NCI-H1417 (cell line): ENCODE data around the gene ZNF185.
A peak's percentile ranks its signal among the peaks of the same experiment; 100 is the strongest.

Source experiments
- DNase-seq, 3 experiments: peaks; one replicate each; lab custom pipeline; 2025; lab: John Stamatoyannopoulos, UW

Gene ZNF185

DNA sequence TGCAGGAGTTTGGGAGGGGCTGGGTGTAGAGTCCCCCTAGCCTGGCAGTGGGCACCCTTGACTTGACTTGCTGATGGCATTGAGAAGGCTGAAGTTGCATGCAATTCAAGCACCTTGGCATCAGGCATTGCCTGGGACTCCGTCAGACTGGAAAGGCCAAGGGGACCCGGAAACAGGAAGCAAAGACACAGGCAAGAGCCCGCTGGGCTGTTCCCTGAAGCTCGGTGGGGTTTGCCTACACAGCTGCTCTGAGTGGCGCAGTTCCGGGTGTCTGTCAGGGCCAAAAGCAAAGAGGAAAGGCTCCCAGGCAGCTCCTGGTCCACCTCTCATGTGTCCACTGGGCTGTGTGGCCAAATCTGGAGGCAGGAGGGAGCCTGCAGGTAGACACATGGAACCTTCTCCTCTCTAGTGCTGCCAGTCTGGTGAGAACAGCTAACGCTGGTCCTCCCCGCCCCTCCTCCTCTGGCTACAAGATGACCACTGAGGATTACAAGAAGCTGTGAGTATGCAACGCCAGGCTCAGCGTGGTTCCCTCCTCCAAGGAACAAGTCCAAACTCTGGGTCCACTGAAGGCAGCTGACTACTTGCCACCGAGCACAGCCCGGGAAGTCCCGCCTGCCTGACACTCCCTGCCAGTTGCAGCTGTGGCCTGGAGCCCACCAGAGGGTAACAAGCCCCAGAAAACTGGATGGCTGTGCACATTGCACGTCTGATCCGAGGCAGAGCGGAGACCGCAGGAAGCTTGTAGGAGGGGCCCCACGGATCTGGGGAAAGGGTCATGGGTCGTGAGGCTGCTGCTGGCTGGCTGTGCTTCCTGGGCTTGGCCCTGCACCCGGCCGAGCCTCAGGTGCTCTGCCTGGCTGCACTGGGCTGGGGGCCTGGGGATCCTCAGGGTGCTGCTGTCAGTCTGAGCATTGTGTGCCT, 20.1 kb downstream of the ZNF185 start:
- no peak for DNase-seq

DNA sequence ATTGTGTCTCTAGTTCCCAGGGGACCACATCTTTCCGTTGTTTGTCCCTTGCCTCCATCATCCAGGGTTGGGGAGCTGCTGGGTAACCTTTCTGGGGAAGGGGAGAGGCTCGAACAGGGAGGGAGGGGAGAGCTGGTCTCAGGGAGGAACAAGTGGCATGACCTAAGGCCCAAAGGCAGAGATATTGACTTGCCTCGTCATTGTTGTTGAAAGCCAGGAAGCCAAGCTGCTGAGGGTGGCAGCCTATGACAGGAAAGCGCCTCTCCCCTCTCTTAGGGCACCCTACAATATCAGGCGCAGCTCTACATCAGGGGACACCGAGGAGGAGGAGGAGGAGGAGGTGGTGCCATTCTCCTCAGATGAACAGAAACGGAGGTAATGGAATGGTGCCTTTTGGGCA, 20.8 kb downstream of the ZNF185 start:
- no peak for DNase-seq

DNA sequence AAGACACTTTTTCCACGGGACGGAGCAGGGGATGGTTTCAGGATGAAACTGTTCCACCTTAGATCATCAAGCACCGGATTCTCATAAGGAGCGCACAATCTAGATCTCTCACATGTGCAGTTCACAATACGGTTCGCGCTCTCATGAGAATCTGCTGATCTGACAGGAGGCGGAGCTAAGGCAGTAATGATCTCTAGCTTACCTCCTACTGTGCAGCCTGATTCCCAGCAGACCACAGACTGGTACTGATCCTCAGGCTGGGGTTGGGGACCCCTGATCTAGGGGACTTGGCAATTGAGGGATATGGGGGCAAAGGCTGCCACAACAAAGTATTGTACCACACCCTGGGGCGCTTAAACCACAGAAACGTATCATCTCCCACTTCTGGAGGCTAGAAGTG, 25.7 kb downstream of the ZNF185 start:
- DNase-seq, result no peak

DNA sequence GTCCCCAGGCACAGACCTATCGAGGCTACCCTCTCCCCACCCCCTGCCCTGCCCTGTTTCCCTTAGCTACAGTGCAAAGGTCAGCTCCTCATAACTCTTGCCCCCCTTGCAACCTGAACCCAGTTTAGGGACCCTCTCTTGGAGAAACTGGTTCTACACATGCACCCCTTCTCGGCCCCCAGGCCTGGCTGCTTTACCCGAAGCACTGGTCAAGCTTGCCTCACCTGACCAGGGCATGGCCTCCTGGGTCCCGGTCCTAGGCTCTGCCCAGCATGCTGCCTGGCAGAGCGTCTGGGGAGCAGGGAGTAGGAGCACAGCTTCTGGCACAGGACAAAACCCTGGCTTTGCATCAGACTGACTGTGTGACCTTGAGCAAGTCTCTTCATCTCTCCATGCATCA, 28.0 kb downstream of the ZNF185 start:
- DNase-seq, result no peak

DNA sequence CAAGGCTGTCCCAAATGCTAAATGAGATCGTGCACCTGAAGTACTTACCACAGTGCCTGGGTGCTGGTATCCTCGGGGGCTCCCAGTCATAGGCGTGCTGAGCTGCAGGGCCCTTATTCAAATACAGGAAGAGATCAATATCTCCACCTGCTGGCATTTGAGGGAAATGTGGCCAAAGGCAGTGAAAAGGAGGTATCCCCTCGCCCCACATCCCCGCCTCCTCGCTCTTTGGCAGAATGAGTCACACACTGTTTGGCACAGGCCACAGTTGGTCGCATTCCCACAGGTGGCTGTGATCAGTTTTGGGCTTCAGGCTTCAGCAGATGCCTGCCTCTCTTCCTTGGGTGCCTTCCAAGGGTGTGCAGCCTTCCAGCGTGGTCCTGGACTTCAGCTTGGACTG, 28.4 kb downstream of the ZNF185 start:
- peak; percentile 40 to 74 (median 41) for DNase-seq

DNA sequence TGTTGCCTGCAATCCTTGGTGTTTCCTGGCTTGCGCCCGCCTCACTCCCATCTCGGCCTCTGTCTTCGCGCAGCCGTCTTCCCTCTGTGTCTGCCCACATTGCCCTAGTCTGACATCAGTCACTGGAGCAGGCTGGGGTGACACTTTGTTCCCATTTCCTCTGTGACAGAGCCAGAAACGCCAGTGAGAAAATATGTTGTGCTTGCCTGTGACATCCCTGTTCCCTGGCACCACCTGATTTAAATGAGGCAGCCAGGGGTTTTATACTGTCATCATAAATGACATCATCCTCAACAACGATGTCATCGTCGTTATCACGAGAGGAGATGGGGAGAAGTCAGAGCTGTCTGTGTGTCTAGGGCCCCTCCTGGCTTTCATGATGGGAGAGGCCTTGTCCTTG, 29.1 kb downstream of the ZNF185 start:
- DNase-seq, result no peak

DNA sequence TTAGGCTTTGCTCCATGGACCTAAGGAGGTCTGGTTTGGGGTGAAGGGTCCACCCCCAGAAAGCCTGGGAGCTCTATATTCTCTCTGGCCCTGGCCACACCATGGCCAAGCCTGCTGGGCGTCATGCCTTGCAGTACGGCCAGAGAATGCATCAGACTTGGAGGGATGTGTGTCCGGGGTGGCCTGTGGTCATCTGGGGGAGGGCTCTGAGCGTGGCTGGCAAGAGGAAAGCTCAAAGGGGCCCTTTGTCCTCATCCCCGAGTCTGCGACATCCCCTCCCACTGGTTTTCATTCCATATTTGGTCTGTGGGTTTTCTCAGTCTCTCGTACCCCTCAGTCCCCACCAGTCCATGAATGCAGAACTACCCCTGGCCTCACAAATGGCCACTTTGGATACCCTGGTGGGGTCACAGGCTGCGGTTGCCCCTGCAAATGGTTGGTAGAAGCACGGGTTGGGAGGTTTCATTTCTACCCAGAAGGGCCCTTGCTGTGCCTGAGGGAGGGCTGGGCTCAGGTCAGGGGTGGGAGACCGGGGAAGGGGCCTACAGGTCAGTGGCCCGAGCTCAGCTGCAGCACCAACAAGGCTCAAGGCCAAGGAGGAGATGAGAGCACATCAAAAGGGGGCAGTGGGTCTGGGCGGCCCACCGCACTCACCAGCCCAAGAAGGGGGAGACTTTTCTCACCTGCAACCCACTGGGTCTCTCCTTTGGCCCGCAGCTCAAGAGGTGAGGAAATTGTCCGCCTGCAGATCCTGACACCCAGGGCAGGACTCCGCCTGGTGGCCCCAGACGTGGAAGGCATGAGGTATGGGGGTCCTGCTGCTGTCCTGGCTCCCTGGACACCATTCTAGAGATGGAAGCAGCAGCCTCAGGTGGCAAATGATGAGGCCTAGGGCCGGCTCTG, 30.2 kb downstream of the ZNF185 start:
- DNase-seq, result no peak

DNA sequence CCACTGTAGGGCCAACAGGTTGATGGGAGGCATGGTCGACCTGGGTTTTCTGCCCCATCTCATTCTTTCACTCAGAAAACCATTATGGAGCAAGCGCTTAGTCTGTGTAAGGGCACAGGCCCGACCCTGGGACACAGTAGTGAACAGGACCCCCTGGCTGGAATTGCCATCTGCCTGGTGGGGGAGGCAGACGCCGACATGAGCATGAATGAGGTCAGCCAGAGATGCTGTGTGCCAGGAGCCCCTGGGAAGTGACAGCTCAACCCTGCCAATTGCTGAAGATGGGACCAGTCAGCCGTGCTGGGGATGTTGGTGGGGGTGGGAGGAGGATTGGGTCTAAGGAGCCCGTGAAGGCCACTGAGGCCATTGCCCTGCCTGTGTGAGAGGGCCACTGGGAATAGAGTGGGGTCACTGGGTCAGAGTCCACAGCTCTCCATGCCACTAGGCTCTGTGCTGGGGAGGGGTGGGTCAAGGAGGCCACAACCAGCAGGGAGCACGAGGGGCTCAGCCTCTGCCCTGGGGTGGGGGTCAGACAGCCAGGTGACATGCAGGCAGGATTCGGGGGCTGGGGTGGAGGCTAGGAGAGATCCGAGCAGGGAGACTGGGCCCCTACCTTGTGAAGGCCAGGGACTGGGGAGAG, 31.0 kb downstream of the ZNF185 start:
- DNase-seq, result no peak

DNA sequence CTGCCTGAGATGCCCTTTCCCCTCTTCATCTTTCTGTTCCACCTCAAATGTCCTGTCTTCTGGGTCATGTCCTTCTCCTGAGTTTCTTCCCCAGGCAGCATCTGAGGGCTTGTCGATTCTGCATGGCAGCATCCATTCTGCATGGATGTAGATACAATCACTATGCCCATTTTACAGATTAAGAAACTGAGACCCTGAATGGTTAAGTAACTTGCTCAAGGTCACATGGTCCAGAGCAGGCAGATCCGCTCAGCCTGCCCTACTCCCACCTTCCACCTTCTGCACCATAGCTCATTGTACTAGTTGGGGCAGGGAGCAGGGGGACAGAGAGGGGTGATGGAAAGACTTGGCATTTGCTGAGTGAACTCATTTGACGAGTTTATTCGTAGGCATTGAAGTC, 32.0 kb downstream of the ZNF185 start:
- no peak for DNase-seq

DNA sequence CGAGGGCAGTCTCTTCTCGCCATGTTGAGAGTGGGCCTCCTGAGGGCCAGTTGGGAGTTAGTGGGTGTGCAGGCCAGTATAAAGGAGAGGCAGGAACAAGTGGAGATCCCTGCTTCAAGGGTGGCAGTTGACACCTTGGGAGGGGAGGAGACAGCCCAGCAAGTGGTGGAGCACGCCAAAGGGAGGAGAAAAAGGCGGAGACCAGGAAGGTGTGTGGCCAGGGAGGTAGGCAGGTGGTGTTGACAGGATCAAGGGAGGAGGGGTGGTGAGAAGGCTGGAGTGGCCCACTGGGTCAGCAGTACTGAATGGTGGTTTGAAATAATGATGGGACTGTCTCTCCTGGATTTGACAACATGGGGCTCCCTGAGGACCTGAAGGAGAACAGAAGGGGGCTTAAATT, 32.6 kb downstream of the ZNF185 start:
- DNase-seq, result no peak

DNA sequence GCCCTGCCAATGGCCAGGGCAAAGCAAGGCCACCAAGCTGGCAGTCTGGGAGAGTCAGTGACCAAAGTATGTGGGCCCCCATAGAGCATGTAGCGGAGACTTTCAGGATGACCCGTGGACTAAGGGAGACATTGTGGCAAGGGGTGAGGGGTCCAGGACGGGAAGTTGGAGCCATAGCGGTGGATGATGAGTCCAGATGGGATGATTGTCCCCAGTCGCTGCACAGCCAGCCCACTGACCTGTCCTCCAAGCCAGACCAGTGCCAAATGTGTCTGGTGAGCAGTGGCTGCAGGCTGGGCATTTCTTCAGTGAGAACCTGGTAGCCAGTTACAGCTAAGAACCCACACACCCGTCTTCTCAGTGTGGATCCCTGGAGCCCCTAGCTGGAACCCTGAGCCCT, 34.3 kb downstream of the ZNF185 start:
- no peak for DNase-seq

DNA sequence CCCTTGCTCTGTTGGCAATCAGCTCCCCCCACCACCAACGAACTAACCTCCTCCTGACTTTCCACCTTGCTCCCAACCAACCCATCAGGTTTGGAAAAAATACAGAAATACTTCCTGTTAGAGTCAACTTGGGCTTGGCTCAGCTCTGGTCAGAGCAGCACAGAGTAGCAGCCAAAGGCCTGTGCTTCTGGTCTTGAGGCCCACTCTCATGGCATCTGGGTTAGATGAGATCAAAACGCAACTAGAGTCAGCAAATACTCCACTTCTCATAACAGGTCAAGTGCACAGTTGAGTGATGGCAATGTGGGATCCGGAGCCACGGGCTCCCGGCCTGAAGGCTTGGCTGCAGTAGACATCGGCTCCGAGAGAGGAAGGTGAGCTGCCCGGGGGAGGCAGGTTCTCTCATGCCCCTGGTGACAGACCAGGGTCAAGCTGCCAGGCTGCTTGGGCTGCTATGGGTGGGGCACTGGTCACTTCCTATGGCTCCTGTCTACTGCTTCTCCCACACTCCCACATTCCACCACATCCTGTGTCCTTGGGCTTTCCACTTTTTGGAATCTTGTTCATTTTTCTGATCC, 34.8 kb downstream of the ZNF185 start:
- no peak for DNase-seq

DNA sequence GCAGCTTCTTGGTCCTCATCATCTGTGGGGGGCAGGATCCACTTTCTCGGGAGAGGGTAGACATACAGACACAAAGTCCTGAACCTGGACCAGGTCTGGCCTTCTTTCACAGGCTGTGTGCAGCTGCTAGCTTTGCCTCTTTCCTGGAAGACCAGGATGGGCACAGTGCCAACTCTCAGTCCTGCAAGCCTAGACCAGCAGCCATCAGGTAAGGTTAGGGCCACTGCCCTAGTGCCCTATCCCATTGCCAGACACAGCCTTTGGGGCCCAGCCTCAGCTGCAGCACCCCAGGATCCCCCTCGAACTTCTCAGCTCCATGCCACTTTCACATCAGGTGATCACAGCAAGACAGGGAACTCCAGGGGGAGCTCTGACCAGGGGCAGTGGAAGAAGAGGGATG, 38.4 kb downstream of the ZNF185 start:
- DNase-seq, result peak in 1 of 3 experiments; percentile 16

DNA sequence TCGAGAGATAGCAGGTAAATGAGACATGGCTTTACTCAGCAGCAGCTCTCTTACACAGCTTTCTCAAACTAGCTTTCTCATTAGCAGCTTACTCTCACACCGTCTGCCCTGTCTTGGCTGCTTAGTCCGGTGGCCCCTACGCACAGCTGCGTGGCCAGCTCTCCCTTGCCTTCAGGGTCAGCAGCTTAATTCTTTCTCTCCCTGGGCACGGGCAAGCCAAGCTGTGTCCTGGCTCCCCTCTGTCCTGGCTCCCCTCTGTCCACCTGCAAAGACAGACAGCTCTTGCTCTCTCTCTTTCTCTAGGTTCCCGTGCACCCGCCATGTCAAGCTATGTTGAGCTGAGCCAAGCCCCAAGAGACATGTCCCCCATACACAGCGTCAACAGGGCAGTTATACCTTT, 39.4 kb downstream of the ZNF185 start:
- no peak for DNase-seq

DNA sequence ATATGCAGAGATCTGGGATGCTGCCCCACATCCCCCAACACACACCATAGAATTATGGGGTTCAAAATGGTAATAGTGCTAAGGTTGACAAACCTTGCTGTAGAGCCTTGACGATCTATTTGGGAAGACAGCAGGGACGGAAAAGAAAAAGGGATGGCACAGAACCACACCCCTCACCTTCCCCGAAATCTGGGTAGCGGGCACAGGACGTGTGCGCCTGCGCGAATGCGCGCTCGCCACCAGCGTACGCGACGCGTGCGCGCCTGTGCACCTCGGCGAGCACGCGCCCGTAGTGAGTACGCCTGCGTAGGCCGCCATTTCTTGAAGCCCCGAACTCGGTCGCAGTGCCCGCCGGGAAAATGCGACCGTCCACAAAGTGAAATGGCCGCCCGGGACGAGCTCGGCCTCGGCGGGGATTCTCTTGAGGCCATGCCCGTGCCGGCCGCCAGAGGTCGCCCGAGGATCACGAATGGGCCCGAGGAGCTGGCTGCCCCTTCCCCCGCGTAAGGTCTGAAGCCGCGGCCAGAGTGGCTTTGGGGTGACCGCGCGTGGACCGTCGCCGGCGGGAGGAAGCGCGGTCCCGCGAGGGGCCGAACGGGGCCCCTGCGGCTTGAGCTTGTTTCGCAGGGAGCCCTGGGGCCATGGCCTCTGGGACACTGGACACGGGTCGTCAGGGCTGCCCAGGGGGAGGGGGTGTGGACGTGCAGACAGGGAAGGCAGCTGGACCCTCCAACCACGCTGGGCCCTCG, 43.6 kb downstream of the ZNF185 start:
- peak; percentile 91 to 99 (median 96) for DNase-seq

DNA sequence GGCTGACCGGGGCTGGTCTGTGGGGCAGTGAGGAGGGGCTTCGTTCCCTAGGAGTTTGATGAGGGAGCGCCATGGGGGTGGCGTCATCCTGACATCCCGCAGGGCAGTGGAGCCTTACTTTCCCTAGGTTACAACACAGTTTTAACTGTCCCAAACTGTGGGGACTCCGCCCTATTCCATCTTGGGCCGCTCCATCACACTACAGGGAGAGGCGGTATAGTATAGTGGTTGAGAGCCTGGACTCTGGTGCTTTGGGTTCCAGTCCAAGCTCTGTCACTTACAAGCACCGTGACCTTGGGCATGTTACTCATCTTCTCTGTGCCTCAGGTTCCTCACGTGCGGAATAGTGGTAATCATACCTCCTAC, 44.2 kb downstream of the ZNF185 start:
- no peak for DNase-seq

DNA sequence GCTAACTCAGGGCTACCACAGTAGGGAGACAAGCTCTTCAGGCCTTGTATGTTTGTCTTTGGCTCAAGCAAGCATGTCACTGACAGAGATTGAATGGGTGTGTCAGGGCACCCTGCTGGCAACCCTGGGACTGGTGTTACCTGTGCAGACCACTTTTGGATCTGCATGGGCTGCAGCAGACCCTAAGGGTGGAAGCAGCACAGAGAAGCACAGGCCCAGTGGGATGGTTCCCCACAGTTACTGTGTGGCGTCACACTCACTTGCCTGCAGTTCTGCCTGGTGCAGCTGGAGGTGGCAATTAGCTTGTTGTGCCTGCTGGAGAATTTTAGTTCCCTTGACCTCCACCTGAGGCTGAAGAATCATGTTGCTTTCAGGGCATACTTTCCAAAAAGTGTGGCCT, 46.0 kb downstream of the ZNF185 start:
- no peak for DNase-seq

DNA sequence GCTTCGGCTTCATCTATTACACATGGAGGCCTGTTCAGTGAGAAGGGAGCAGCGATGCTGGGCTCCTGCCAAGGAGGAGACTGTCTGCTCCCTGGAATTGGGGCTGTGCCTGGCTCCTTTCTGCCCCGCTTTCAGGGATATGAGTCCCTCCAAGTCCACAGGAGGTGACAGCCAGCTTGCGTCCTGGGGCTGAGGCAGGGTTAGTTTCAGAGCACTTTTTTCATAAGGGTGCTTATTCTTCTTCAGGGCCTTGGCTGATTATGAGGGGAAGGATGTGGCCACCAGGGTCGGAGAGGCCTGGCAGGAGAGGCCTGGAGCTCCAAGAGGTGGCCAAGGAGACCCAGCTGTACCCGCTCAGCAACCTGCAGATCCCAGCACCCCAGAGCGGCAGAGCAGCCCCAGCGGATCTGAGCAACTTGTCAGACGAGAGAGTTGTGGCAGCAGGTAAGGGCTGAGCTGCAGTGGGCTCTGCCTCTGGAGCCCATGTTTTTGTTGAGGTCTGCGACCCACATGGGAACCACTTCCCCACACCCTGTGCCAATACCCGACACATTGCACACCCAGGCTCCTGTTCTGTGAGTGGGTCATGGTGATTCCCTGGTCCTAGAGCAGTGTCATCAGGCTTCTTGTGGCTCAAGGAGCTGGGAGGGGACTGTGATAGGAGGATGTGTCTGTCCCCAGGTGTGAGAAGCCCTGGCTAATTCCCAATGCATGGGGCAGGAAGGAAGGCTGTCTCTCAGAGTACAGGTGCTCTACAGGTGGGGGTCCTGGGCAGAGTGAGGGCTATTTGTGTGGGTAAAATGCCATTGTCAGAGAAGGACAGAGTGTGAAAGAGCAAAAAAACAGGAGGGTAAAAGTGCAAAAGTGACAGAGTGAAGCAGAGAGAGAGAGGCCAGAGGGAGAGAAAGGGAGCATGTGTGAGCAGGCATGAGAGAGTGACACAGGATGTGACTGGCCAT, 47.4 kb downstream of the ZNF185 start:
- DNase-seq, result no peak

DNA sequence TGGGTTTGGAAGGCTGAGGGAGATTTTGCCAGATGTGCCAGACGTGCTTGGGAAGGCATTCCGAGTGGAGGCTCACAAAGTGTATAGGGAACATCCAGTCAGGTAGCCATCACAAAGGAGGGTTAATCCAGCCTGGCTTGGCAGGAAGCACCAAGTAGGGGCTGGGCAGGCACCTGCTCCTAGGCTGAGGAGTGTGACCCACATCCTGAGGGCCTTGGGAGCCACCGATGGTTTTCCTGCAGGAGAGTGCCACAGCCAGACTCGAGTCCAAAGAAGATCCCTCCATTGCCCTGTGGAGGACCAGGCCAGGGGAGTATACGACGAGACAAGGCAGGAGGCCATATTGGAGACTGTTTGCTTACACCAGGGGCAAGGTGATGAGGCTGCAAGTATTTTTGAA, 48.8 kb downstream of the ZNF185 start:
- DNase-seq, result no peak
